Endothelial cell of umbilical vein (primary cell): ENCODE results near the gene LMNA.

Experiments
- CTCF ChIP-seq, 2 donors: IDR thresholded peaks; 1 replicate in 1 of 2; 2 replicates in 1 of 2; pipeline ENCODE4 v1.5.1; 2011; ENCODE audit warnings: low read length in 2 of 2, mild to moderate bottlenecking in 2 of 2, moderate library complexity in 2 of 2, control low read depth in 1 of 2, inconsistent platforms in 1 of 2, low read depth in 1 of 2; ENCODE audit not compliant: insufficient read depth in 1 of 2; ENCODE audit errors: extremely low read depth in 1 of 2
- EZH2 ChIP-seq: IDR thresholded peaks from 2 replicates; pipeline ENCODE4 v1.6.1; 2012; ENCODE audit warnings: borderline replicate concordance, low read depth, mild to moderate bottlenecking, moderate library complexity, low read length, inconsistent platforms; ENCODE audit not compliant: severe bottlenecking
- GATA2 ChIP-seq: IDR thresholded peaks from 2 replicates; pipeline ENCODE4 v1.7.0; 2011; ENCODE audit warnings: low read depth, mild to moderate bottlenecking, moderate library complexity, mixed read lengths, low read length; ENCODE audit not compliant: insufficient read length, insufficient read depth
- POLR2A ChIP-seq: IDR thresholded peaks from 2 replicates; pipeline ENCODE4 v1.6.1; 2012; ENCODE audit warnings: low read depth, mild to moderate bottlenecking, control low read depth, low read length
- POLR2AphosphoS5 ChIP-seq: IDR thresholded peaks from 2 replicates; pipeline ENCODE4 v1.6.1; 2012; ENCODE audit warnings: low read depth, mild to moderate bottlenecking, control low read depth, low read length, moderate library complexity; ENCODE audit not compliant: insufficient read depth

GRCh38 chr1:156082309-156083091 lies 32.0 kb upstream of the LMNA start, which contains the start of gene MEX3A:
- peak; percentile 67 for TF ChIP-seq POLR2A
- peak; percentile 50 for TF ChIP-seq POLR2AphosphoS5
- TF ChIP-seq CTCF (IDR thresholded peaks at IDR 0.05; ENCODE audit: extremely low read depth in 1 of 2, insufficient read depth in 1 of 2, low read depth in 1 of 2, low read length in 2 of 2): no peak
- TF ChIP-seq EZH2: no peak
- TF ChIP-seq GATA2: no peak
